Chondrocyte (in vitro differentiated cells): ENCODE results near the gene SLC5A10. TPM values are rescaled to one million over a fixed set of nuclear protein-coding genes. Genes with fewer than 3 reads are reported as not detected.

Source experiments
- DNase-seq: peaks from one replicate; pipeline ENCODE4 v3.0.0; 2021; ENCODE audit warnings: mixed read lengths, low spot score
- H3K27ac Mint-ChIP-seq: one replicate; pipeline ENCODE4 v1.8.0; 2021; ENCODE audit warnings: mild to moderate bottlenecking, moderate library complexity, mixed read lengths; ENCODE audit not compliant: unreplicated experiment
- H3K27me3 Mint-ChIP-seq: 2 replicates; pipeline ENCODE4 v1.8.0; 2021; ENCODE audit warnings: low read depth, mixed read lengths
- H3K36me3 Mint-ChIP-seq: 2 replicates; pipeline ENCODE4 v1.8.0; 2021; ENCODE audit warnings: low read depth, mixed read lengths
- H3K4me1 Mint-ChIP-seq: 2 replicates; pipeline ENCODE4 v1.8.0; 2021; ENCODE audit warnings: low read depth, mild to moderate bottlenecking, mixed read lengths
- H3K4me3 Mint-ChIP-seq: one replicate; pipeline ENCODE4 v1.8.0; 2021; ENCODE audit warnings: mild to moderate bottlenecking, moderate library complexity, mixed read lengths; ENCODE audit not compliant: unreplicated experiment
- H3K9me3 Mint-ChIP-seq: 2 replicates; pipeline ENCODE4 v1.8.0; 2021; ENCODE audit warnings: low read depth, mixed read lengths
- CTCF ChIP-seq: fragments of 200-600 bp; sonication (generic); IDR thresholded peaks from 2 replicates; pipeline ENCODE4 v1.5.0; 2021; ENCODE audit warnings: antibody characterized with exemption, mild to moderate bottlenecking, moderate library complexity
- total RNA-seq: library from RNA; stranded (reverse); gene quantifications from 3 replicates; pipeline ENCODE4 v1.2.1, GENCODE V29; 2021

Gene SLC5A10
- total RNA-seq, 1 donor from 2014 or later, result not detected

DNA sequence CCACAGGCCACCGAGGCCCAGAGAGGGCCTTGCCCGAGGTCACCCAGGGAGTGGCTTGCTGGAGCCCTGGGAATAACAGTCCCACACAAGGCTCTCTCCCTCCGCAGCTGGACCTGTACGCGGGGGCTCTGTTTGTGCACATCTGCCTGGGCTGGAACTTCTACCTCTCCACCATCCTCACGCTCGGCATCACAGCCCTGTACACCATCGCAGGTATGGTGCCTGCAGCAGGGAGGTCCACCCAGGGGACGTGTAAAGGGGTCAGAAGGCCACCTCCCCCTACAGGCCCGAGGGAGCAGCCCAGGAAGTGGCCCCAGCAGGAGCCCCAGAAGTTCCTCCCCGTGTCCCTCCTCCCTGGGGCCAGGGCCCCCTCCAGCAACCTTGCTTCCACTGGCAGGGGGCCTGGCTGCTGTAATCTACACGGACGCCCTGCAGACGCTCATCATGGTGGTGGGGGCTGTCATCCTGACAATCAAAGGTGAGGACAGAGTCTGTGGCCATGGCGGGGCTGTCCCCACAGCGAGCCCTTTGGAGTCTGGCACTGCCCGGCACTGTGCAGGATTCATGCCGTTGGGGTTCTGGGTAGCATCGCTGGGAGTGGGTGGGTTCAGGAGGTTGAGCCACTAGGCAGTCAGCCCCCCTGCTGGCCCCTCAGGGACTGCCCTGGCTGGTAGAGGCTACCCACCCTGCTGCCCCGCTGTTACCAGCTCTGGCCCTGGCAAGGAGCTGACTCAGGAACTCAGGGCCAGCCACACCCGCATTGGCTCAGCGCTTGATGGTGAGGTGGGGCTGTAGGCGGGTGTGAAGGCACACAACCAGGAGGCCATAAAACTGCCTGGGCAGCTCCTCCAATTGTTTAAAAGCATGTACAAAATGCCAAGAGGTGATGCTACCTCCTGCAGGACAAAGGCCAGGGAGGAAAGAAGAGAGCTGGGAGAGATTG, 17.3 kb downstream of the SLC5A10 start:
- H3K4me1 Mint-ChIP-seq, result peaks cover 17% of the 10 kb centered on the region
- no peak overlapping the region for H3K27ac Mint-ChIP-seq
- peaks cover 4% of the 10 kb centered on the region for H3K36me3 Mint-ChIP-seq
- DNase-seq, result no peak
- H3K9me3 Mint-ChIP-seq, result no peaks in the 10 kb centered on the region
- no peaks in the 10 kb centered on the region for H3K27me3 Mint-ChIP-seq
- no peak overlapping the region for H3K4me3 Mint-ChIP-seq
- no peak for TF ChIP-seq CTCF

GRCh38 chr17:18970582-18971480, 18.9 kb downstream of the SLC5A10 start:
- Mint-ChIP-seq H3K4me1 (peaks cover 17% of the 10 kb centered on the region), H3K4me3 (no peak overlapping the region), H3K27me3 (no peaks in the 10 kb centered on the region), H3K9me3 (no peaks in the 10 kb centered on the region), H3K36me3 (peaks cover 4% of the 10 kb centered on the region), H3K27ac (no peak overlapping the region)
- TF ChIP-seq CTCF, result peak; percentile 47
- DNase-seq, result no peak

DNA sequence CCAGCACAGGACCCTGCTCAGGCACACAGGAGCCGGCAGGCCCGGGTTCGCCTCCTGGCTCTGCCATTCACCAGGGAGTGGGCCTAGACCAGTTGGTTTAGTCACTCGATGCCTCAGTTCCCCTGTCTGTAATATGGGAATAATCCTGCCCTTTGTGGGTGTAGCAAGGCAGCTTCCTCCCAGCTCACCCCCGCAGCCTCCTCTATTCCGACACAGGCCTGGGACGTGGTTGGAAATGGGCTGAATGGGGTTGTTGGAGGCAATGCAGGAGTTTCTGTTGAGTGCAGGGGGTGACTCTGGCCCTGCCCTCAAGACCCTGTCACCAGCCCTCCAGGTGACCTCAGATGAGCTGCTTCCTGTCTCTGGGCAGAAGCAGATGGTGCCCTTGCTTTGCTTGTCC, 19.8 kb downstream of the SLC5A10 start:
- H3K36me3 Mint-ChIP-seq, result peaks cover 5% of the 10 kb centered on the region
- no peak for TF ChIP-seq CTCF
- H3K4me1 Mint-ChIP-seq, result peaks cover 17% of the 10 kb centered on the region
- no peak overlapping the region for H3K27ac Mint-ChIP-seq
- H3K27me3 Mint-ChIP-seq, result no peaks in the 10 kb centered on the region
- no peak for DNase-seq
- H3K9me3 Mint-ChIP-seq, result no peaks in the 10 kb centered on the region
- H3K4me3 Mint-ChIP-seq, result no peak overlapping the region

DNA sequence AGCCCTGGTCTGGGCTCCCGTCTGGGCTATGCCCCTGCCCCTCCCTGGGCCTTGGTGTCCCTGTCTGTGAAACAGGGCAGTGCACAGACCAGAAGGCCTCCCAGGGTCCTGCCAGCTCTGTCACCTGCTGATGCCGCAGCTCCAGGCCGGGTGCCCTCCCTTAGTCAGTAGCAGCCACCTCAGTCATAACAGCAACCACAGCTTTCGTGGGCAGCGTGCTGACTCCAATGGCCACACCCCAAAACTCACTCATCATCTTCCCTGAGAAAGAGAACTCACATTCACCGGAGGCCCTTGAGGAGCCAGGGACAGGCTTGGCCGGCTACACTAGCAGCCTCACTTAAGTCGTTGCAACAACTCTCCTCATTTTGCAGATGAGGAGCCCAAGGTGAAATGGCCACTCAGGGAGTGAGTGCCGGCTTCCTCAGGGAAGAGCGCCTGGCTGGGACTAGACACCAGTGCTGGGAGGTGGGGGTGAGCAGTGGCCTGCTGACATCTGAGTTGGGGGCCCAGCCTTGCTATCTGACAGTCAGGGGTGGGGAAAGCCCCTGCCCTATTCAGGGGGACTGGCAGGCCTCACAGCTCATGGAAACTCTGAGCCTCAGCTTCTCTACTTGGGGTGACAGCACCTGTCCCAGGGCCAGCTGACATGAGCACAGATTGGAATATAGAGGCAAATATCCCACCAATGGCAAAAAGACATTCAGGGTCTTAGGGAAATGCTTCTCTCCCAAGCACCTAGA, 22.6 kb downstream of the SLC5A10 start:
- DNase-seq, result no peak
- Mint-ChIP-seq H3K4me1 (peaks cover 3% of the 10 kb centered on the region), H3K4me3 (no peak overlapping the region), H3K27me3 (no peaks in the 10 kb centered on the region), H3K36me3 (peaks cover 7% of the 10 kb centered on the region), H3K9me3 (no peaks in the 10 kb centered on the region), H3K27ac (no peak overlapping the region)
- TF ChIP-seq CTCF, result no peak

DNA sequence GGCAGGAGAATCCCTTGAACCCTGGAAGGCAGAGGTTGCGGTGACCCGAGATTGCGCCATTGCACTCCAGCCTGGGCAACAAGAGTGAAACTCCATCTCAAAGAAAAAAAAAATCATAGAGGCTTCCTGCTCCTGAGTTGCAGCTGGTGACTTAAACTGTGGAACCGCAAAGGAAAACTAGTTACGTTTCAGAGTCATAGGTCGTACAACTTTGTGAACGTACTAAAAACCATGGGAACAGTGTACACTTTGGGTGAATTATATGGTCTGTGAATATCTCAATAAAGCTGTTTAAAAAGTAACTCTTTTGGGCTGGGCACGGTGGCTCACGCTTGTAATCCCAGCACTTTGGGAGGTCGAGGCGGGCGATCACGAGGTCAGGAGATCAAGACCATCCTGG, 23.6 kb downstream of the SLC5A10 start:
- no peak for DNase-seq
- no peaks in the 10 kb centered on the region for H3K9me3 Mint-ChIP-seq
- no peaks in the 10 kb centered on the region for H3K4me1 Mint-ChIP-seq
- no peak for TF ChIP-seq CTCF
- H3K27me3 Mint-ChIP-seq, result no peaks in the 10 kb centered on the region
- no peak overlapping the region for H3K27ac Mint-ChIP-seq
- no peak overlapping the region for H3K4me3 Mint-ChIP-seq
- H3K36me3 Mint-ChIP-seq, result peaks cover 5% of the 10 kb centered on the region
